Measurements from ENCODE around the gene MYADML2.
"Not testable (repeated sequence)": the region's sequence is repeated elsewhere in the genome, so short reads cannot be mapped to it uniquely, and the experiment has no call there.

Gene MYADML2, protein sequence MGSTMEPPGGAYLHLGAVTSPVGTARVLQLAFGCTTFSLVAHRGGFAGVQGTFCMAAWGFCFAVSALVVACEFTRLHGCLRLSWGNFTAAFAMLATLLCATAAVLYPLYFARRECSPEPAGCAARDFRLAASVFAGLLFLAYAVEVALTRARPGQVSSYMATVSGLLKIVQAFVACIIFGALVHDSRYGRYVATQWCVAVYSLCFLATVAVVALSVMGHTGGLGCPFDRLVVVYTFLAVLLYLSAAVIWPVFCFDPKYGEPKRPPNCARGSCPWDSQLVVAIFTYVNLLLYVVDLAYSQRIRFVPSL

DNA sequence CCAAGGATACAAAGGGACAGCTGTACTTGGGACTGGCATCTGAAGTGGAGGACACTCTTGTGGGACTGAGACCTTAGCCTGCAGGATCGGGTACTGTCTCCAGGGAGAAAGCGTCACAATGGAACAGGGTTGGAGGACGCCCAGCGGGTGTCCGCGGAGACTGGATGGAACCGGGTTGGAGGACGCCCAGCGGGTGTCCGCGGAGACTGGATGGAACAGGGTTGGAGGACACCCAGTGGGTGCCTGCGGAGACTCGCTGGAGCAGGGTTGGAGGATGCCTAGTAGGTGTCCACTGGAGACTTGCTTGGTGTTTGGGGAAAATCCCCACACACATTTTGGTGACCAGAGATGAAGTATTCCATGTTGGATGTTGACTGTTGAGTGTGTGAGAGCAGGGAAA is at the start of gene MYADML2:
MYADML2 (minus strand) TSS at position 45 of the 400 bp plus-strand sequence. CDS start 5,492 bp downstream, outside the sequence.
- FAIRE-seq: no peak

DNA sequence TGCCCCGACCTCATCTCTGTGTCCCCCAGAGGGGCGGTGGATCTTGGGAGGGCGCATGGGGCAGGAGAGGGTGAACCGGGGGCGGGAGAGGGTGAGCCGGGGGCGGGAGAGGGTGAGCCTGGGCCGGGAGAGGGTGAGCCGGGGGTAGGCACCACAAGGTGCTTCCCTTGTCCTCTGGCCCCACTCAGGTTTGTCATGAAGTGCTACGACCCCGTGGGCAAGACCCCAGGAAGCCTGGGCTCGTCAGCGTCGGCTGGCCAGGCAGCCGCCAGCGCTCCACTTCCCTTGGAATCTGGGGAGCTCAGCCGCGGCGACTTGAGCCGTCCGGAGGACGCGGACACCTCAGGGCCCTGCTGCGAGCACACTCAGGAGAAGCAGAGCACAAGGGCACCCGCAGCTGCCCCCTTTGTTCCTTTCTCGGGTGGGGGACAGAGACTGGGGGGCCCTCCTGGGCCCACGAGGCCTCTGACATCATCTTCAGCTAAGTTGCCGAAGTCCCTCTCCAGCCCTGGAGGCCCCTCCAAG is 49.3 kb upstream of the MYADML2 start:
- no peak for FAIRE-seq

DNA sequence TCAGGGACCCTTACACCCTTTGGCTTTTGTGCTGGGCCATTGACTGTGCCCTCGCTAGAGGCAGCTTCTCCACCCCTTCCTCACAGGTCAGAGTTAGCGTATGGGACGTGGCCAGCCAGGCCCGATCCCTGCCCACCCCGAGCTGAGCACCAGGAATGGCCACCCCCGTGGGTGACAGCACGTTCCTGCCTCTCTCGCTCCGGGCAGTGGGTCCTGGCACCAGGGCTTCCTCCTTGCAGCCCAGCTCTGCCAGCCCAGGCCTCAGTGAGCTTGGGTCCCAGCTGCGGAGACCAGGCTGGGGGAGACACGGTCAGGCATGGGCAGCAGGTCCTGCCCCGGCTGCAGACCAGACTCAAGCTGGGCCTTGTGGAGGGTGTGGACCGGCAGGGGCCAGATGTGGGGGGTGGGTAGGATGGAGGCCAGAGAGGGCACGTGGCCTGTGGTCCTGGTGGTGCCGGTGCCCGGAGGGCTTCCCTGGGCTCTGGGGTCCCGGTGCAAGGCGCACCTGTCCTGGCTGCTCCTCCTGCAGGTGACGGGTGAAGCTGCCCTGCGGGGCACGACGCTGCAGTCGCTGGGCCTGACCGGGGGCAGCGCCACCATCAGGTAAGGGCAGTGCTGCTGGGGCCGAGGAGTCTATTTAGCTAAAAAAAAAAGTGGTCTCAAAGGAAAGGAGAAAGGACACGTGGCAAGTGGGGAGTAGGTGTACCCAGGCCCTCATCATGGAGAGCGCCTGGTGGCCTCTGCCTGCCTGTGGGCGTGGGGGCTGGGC is 48.6 kb upstream of the MYADML2 start:
- no peak for FAIRE-seq

DNA sequence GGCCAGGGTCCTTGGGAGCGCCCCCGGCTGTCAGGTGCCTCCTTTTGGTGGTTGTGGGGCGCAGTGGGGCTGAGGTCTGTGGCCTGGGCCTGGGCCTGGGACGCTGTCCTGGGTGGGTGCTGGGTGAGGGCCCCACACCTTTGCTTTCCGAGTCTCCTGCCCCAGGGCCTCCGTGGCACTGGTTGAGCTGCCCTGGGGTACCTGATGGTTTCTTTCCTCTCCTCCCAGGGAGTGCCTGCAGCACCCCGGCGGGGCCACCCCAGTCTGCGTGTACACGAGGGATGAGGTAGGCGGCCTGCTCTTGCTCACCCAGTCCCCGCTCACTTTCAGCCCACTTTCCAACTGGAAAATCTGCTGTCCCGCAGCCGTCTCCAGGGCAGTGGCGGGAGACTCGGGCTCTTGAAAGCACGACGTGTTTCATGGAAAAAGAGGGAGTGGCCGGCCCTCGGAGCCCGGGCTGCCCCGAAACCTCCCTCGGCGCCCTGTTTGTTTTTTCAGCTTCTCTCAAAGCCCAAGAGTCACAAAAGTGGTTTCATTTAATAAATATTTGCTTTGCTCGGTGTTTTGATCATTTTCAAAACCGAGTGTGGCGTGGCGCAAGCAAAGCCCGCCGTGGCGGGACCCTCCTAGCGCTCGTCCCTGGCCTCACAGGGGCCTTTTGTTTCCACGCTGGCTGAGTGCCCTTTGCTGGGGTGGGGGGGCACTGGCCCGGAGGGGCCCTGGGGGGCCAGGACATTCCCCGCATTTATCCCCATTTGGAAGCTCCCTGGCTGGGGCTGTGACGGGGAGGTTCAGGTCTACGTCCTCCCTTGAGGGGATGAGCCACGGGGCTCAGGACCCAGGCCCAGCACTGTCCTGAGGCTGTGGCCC is 47.8 kb upstream of the MYADML2 start:
- no peak for FAIRE-seq

DNA sequence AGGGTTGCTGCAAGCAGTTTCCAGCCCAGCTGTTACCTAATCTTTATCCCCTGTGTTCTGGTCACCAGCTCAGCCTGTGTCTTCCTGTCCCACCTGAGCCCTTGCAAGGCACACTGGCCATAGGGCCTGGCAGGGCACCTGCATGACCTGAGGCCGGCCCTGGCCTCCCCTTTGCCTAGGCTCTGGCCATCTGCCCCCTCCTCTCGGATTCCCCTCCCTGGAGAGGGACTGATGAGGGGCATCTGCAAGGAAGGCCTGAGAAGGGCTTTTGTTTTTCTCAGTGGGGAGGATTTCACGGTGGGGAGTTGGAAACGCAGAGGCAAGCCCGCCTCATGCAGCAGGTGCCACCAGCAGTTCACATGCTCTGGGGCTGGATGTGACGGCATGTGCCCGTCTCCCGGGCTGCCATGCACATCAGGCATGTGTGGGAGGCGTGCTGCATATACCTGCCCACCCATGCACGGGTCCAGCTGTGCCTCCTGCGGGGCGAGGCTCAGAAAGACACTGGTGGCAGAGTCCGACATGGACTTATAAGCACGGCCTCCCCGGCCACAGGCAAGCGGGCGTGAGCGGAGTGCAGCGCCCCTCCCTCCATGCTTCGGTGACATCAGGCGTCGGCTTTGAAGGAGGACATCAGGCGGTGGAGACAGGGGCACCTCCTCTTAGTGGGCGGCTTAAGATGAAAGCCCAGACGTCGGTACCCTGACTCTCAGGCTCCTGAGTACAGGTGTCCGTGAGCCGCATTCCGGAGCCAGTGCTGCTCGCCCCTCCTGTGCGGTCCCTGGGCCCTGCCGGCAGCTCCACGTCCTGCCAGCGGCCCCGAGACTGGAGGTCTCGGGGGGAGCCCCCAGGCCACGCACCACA is 46.9 kb upstream of the MYADML2 start:
- no peak for FAIRE-seq

DNA sequence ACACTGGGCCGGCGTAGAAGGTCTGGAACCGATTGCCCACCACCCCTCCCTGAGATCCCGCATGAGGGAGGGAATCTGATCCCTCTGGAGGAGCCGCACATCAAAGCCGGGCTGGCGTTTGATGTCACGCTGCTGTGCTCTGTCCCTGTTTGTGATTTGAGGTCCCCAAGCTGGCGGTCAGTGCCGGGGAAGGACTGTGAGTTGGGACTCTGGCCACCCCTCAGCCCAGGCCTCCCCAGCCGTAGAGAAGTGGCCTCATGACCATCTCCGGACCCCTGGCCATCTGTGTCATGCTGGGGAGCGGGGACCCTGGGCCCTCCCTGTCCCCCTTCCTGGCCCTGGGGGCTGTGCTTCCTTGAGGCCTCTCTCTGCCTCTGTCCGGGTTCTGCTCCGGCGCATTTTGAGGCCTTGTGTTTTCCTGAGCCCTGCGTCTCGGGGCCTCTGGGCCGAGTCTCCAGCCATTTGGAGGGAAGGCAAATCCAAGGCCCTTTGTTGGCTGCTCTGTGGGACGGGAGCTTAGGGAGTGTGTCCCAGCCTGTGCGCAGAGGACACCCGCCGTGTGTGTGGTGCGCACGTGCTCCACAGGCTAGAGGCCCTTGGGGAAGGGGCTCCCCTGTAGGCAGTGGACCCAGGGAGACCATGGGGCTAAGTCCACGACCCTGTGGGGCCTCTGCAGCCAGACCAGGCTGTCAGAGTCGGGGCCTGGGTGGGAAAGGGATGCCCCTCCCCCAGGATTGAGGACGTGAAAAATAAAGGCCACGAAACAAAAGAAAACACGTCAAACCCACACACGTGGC is 45.5 kb upstream of the MYADML2 start:
- no peak for FAIRE-seq

DNA sequence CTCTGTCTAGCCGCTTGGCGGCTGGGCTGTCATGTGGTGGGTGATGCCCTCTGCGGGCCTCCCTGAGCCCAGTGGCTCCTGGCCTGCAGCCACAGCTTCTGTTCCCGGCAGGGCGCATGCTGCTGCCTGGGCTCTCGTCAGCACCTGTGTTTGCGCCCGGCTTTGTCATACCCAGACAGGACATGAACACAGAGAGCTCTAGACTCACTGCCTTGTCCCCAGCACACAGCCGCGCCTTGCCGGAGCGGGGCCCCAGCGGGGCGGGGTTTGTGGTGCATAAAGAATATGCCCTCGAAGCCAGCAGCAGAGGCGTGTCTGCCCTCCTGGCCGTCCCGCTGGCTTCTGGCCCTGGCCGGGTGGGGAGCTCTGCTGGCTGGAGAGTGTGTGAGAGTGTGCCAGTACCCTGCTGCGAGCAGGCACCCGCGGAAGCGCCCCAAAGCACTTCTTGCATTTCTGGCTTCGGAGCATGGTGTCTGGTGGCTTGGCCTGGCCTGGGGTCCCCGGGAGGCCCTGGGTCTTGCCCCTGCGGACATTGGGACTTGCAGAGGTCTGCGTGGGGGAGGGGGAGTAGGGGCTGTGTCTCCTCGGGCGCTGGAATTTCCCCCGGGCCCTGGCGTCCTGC is 44.8 kb upstream of the MYADML2 start:
- no peak for FAIRE-seq

DNA sequence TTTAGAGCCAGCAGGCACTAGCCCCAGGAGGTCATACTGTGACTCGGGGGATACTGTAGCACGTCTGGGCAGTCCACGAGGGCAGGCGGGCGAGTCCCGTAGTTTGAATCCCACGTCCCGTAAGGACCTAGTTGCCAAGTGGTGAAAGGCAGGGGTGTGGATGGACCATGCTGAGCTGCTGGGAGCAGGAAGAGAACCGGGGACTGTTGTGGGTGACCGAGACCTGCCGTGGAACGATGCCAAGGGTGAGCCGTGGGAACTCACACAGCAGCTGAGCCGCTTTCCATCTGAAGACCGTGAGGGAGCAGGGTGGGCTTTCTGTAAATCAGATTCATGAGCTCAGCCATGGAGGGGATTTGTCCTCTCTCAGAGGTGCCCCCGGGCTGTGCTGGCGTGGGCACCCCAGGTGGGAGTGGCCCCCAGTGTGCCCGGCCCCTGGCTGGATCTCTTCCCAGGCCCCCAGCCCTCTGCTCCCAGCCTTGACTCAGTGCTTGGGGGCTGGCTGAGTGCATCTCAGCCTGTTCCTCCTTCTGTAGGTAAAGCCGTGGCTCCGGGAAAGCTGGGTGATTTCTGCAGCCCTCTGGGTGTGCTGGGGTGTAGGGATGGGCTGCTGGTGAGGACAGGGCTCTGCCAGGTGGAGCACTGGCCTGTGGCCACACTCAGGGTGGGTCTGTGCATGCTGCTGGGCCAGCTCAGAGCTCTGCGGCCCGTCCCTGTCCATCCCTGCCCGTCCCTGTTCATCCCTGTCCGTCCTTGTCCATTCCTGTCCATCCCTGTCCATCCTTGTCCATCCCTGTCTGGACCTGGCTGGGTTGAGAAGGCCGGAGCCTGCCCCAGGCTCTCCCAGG is 44.0 kb upstream of the MYADML2 start:
- no peak for FAIRE-seq

DNA sequence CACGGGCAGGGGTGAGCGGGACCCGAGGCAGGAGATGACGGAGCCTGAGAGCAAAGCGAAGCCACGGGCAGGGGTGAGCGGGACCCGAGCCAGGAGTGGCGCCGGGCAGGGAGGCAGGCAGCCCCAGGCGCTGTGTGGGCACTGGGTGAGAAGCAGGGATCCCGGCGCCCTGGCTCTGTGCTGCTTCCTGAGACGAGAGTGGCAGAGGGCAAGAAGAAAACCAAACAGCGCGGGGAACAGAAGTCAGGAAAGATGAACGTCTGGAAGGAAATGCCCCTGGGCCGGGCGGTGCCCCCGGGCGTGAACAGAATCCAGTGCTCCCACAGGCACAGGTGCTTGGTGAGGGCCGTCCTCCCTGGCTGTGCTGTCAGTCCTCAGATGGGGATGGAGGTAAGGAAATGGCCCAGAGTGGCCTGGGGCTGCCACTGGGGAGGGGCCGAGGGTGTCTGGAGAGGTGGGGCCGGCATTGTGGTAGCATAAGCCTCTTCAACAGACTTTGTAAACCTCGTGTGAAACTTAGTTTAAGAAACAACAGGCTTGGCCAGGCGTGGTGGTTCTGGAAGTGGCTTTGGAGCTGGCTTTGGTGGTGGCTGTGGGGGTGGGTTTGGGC is 40.2 kb upstream of the MYADML2 start:
- no peak for FAIRE-seq

DNA sequence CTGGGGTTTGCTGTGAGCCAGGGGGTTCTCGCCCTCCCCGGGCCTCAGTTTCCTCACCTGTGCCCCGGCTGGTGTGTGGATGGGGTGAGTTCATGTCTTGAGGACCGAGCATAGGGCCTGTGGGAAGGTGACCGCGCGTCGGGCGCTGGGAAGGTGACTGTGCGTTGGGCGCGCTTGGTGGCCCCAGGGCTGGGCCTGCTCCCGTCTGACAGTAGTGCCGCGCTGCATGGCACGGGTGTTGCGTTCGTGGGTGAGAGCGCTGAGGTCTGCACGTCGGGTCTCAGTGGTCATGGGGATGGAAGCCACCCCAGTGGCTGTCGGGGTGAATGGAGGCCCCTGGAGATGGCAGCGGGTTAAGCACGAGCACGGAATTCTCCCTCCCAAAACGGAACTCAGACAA is 39.6 kb upstream of the MYADML2 start:
- FAIRE-seq: no peak

DNA sequence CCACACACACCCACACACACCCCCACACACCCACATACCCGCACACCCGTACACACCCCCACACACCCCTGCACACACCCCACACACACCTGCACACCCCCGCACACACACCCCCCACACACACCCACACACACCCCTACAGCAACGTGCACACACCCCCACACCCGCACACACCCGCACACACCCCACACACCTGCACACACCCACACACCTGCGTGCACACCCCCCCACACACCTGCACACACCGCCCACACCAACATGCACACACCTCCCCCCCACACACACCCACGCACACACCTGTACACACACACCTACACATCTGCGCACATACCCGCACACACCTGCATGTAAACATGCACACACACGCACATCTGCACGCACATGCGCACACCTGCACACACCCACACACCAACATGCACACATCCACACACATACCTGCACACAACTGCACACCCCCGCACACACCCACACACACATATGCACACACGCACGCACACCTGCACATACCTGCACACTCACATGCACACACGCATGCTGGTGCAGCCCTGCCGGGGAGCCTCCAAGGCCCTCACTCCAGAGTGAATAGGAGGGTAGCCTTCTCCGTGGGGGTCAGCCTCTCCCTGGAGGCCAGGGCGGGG is 37.9 kb upstream of the MYADML2 start:
- FAIRE-seq: no peak

DNA sequence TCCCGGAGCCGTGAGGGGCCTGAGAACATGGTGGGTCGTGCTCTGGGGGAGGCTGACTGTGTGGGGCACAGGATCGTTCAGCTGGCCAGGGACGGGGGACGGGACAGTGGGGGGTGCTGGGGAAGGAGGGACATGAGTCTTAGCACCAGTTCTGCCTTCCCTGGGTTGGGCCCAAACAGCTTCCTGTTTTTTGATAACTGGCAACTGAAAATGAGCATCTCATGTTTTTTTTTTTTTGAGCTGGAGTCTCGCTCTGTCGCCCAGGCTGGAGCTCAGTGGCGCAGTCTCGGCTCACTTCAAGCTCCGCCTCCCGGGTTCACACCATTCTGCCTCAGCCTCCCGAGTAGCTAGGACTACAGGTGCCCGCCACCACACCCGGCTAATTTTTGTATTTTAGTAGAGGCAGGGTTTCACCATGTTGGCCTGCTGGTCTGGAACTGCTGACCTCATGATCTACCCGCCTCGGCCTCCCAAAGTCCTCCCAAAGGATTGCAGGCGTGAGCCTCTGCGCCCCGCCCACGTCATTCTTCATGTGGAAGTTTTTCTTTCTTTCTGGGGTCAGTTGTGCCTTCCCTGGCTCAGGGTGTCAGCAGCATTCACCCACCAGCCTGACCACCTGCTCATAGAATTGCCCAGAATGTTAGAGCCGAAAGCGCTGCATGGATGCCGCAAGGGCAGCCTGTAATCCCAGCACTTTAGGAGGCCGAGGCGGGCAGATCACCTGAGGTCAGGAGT is 36.8 kb upstream of the MYADML2 start:
- FAIRE-seq: no peak

DNA sequence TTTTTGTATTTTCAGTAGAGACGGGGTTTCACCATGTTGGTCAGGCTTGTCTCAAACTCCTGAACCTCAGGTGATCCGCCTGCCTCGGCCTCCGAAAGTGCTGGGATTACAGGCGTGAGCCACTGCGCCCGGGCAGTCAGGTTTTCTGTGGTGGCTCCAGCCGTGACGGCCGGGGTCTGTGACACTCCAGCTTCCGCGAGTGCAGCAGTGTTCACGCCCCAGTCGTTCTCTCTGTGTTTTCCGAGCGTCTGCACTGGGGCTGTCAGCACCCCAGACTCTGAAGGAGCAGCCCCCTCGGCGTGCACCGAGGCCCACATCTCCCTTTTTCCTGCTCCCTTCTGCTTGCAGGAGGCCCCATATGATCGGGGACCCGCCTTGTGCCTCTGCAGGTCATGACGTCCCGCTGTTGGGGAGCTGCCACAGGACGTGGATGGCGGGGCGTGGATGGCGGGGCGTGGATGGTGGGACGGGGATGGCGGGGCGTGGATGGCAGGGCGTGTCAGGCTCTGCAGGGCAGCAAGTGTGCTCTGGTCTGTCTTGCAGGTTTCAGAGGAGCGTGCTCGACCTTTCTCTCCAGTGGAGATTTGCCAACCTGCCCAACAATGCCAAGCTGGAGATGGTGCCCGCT is 36.1 kb upstream of the MYADML2 start:
- no peak for FAIRE-seq

DNA sequence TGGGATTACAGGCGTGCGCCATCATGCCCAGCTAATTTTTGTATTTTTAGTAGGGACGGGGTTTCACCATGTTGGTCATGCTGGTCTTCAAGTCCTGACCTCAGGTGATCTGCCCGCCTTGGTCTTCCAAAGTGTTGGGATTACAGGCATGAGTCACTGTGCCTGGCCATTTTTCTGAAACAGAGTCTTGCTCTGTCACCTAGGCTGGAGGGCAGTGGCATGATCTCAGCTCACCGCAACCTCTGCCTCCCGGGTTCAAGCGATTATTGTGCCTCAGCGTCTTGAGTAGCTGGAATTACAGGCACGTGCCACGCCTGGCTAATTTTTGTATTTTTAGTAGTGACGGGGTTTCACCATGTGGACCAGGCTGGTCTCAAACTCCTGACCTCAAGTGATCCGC is 34.5 kb upstream of the MYADML2 start:
- not testable (repeated sequence) for FAIRE-seq

DNA sequence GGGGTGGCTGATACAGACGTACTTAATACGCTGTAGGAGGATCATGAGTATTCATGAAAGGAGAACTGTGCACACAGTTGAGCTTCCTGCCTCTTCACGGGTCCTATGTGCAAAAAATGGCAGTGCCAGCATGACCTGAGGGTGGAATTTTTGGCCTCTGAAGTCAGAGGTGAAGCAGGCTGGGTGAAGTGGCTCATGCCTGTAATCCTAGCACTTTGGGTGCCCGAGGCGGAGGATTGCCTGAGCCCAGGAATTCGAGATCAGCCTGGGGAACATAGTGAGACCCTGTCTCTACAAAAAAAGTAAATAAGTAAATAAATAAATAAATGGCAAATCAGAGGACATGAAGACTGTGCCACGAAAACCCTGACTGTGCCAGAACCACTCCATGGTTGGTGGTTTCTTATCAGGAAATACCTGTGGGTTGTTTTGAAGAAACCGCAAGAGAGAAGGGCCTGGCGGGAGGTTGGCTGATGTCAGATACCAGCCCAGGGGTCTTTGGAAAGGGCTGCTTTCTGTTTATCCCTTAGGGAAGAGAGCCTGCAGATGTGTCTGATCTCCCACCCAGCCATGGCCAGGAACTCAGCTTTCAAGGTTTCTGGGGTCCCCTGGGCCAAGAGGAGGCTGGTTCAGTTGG is 33.8 kb upstream of the MYADML2 start:
- no peak for FAIRE-seq

DNA sequence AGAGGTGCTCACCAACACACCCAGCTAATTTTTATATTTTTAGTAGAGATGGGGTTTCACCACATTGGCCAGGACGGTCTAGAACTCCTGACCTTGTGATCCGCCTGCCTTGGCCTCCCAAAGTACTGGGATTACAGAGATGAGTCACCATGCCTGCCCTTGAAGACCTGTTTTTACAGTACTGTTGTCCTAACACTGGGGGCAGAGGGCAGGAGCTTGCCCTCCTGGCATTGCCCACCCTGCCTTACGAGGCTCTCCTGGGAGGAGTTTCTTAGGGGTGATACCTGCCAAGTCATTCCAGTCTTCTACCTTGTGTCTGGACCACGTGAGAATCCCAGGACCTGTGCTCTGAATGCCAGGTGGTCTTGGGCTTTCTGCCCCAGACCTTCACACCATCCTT is 33.1 kb upstream of the MYADML2 start:
- no peak for FAIRE-seq

Measured in G401.6 (cell line).